Measurements from ENCODE around the gene SORCS1. TPM values are rescaled to one million over a fixed set of nuclear protein-coding genes. Genes with fewer than 3 reads are reported as not detected.

Gene SORCS1
- total RNA-seq, 2 experiments from 2014 or later = not detected

GRCh38 chr10:107141524-107142061 lies 22.9 kb downstream of the SORCS1 start:
- no peak for TF ChIP-seq CTCF (IDR thresholded peaks at IDR 0.05)
- no peaks in the 10 kb centered on the region for H3K27me3 Mint-ChIP-seq
- H3K36me3 Mint-ChIP-seq (ENCODE audit: low read depth) = no peaks in the 10 kb centered on the region
- H3K4me1 Mint-ChIP-seq (ENCODE audit: low read depth) = no peaks in the 10 kb centered on the region
- no peak overlapping the region for H3K27ac Mint-ChIP-seq
- DNase-seq (no peak), ATAC-seq (no peak)
- no peak overlapping the region for H3K4me3 Mint-ChIP-seq
- CTCF ChIA-PET = no interaction called here
- no peaks in the 10 kb centered on the region for H3K9me3 Mint-ChIP-seq
- intact Hi-C loops (cut with micrococcal nuclease) = no loop called here
- POLR2A ChIA-PET = no interaction called here

- Mint-ChIP-seq H3K4me1 (ENCODE audit: low read depth) (no peaks in the 10 kb centered on the region), H3K9me3 (no peaks in the 10 kb centered on the region), H3K4me3 (no peak overlapping the region), H3K27me3 (no peaks in the 10 kb centered on the region), H3K27ac (no peak overlapping the region), H3K36me3 (ENCODE audit: low read depth) (no peaks in the 10 kb centered on the region)
- ChIA-PET POLR2A (no interaction called here), CTCF (no interaction called here)
- intact Hi-C loops (cut with micrococcal nuclease) = no loop called here
- no peak for ATAC-seq
- TF ChIP-seq CTCF (IDR thresholded peaks at IDR 0.05) = no peak
- no peak for DNase-seq
These were observed 25.3 kb downstream of the SORCS1 start for GRCh38 chr10:107139237-107139636.

GRCh38 chr10:107133656-107134055 lies 30.9 kb downstream of the SORCS1 start:
- Mint-ChIP-seq H3K27me3 (no peaks in the 10 kb centered on the region), H3K9me3 (peaks cover 5% of the 10 kb centered on the region), H3K4me1 (ENCODE audit: low read depth) (no peaks in the 10 kb centered on the region), H3K27ac (no peak overlapping the region), H3K4me3 (no peak overlapping the region), H3K36me3 (ENCODE audit: low read depth) (no peaks in the 10 kb centered on the region)
- DNase-seq (no peak), ATAC-seq (no peak)
- CTCF ChIA-PET = no interaction called here
- intact Hi-C loops (cut with micrococcal nuclease) = no loop called here
- POLR2A ChIA-PET = no interaction called here
- no peak for TF ChIP-seq CTCF (IDR thresholded peaks at IDR 0.05)

GRCh38 chr10:107129000-107129399 lies 35.5 kb downstream of the SORCS1 start:
- no peak for TF ChIP-seq CTCF (IDR thresholded peaks at IDR 0.05)
- H3K27me3 Mint-ChIP-seq = no peaks in the 10 kb centered on the region
- H3K27ac Mint-ChIP-seq = no peak overlapping the region
- no peaks in the 10 kb centered on the region for H3K36me3 Mint-ChIP-seq (ENCODE audit: low read depth)
- intact Hi-C loops (cut with micrococcal nuclease) = no loop called here
- DNase-seq (no peak), ATAC-seq (no peak)
- H3K9me3 Mint-ChIP-seq = peaks cover 7% of the 10 kb centered on the region
- H3K4me3 Mint-ChIP-seq = no peak overlapping the region
- H3K4me1 Mint-ChIP-seq (ENCODE audit: low read depth) = no peaks in the 10 kb centered on the region
- CTCF ChIA-PET = no interaction called here
- POLR2A ChIA-PET = no interaction called here

GRCh38 chr10:107126512-107127065 lies 37.9 kb downstream of the SORCS1 start:
- TF ChIP-seq CTCF (IDR thresholded peaks at IDR 0.05) = no peak
- intact Hi-C loops (cut with micrococcal nuclease) = no loop called here
- ATAC-seq = no peak
- H3K9me3 Mint-ChIP-seq = peaks cover 5% of the 10 kb centered on the region
- H3K36me3 Mint-ChIP-seq (ENCODE audit: low read depth) = no peaks in the 10 kb centered on the region
- POLR2A ChIA-PET = no interaction called here
- H3K4me1 Mint-ChIP-seq (ENCODE audit: low read depth) = no peaks in the 10 kb centered on the region
- DNase-seq = no peak
- no peaks in the 10 kb centered on the region for H3K27me3 Mint-ChIP-seq
- CTCF ChIA-PET = no interaction called here
- H3K4me3 Mint-ChIP-seq = no peak overlapping the region
- H3K27ac Mint-ChIP-seq = no peak overlapping the region

Data from activated CD8-positive, alpha-beta T cell treated with anti-CD3 and anti-CD28 coated beads for 36 hours (primary cell).